GM23248 (cell line): ENCODE data around the gene ARMC3. TPM values are rescaled to one million over a fixed set of nuclear protein-coding genes. Genes with fewer than 3 reads are reported as not detected.
A peak's percentile ranks its signal among the peaks of the same experiment; 100 is the strongest.

Source experiments
- DNase-seq: peaks from one replicate; pipeline ENCODE4 v3.0.0-alpha.2; 2015
- H2AFZ ChIP-seq: fragments of 200-600 bp; sonication (generic); 2 replicates; pipeline ENCODE4 v1.6.1; 2016; ENCODE audit warnings: antibody characterized with exemption
- H3F3A ChIP-seq: fragments of 200-600 bp; sonication (generic); 2 replicates; pipeline ENCODE4 v1.6.1; 2016; ENCODE audit warnings: mild to moderate bottlenecking, antibody characterized with exemption, mixed run types; ENCODE audit not compliant: insufficient read depth
- H3K27ac ChIP-seq: fragments of 200-600 bp; sonication (generic); 2 replicates; pipeline ENCODE4 v1.5.1; 2016; ENCODE audit warnings: mild to moderate bottlenecking
- H3K27me3 ChIP-seq: fragments of 200-600 bp; sonication (generic); replicated peaks from 2 replicates; pipeline ENCODE4 v1.6.1; 2016; ENCODE audit warnings: mild to moderate bottlenecking; ENCODE audit not compliant: insufficient read depth
- H3K36me3 ChIP-seq: fragments of 200-600 bp; sonication (generic); 2 replicates; pipeline ENCODE4 v1.6.1; 2016; ENCODE audit warnings: low read depth, mild to moderate bottlenecking
- H3K4me1 ChIP-seq: fragments of 200-600 bp; sonication (generic); 2 replicates; pipeline ENCODE4 v1.6.1; 2016; ENCODE audit warnings: mild to moderate bottlenecking; ENCODE audit not compliant: insufficient read depth
- H3K4me2 ChIP-seq: fragments of 200-600 bp; sonication (generic); one replicate; pipeline ENCODE4 v1.6.1; 2016; ENCODE audit warnings: mild to moderate bottlenecking; ENCODE audit not compliant: unreplicated experiment
- H3K4me3 ChIP-seq: fragments of 200-600 bp; sonication (generic); 2 replicates; pipeline ENCODE4 v1.5.1; 2016; ENCODE audit warnings: mild to moderate bottlenecking
- H3K79me2 ChIP-seq: fragments of 200-600 bp; sonication (generic); 2 replicates; pipeline ENCODE4 v1.6.1; 2016; ENCODE audit warnings: mild to moderate bottlenecking; ENCODE audit not compliant: insufficient read depth
- H3K9ac ChIP-seq: fragments of 200-600 bp; sonication (generic); 2 replicates; pipeline ENCODE4 v1.6.1; 2016; ENCODE audit warnings: mild to moderate bottlenecking
- H3K9me2 ChIP-seq: fragments of 200-600 bp; sonication (generic); 2 replicates; pipeline ENCODE4 v1.6.1; 2016; ENCODE audit warnings: mixed run types, mild to moderate bottlenecking, moderate library complexity; ENCODE audit not compliant: insufficient read depth
- H3K9me3 ChIP-seq: fragments of 200-600 bp; sonication (generic); one replicate; pipeline ENCODE4 v1.6.1; 2017; ENCODE audit warnings: low read depth
- H4K20me1 ChIP-seq: fragments of 200-600 bp; sonication (generic); 2 replicates; pipeline ENCODE4 v1.6.0; 2016; ENCODE audit not compliant: insufficient read depth
- EZH2 ChIP-seq: fragments of 200-600 bp; sonication (generic); IDR thresholded peaks from 2 replicates; pipeline ENCODE4 v1.6.1; 2018; ENCODE audit warnings: antibody characterized with exemption, mild to moderate bottlenecking; ENCODE audit not compliant: insufficient read depth, poor library complexity, severe bottlenecking
- EZH2phosphoT487 ChIP-seq: fragments of 200-600 bp; sonication (generic); IDR thresholded peaks from 2 replicates; pipeline ENCODE4 v1.6.1; 2018; ENCODE audit warnings: antibody characterized with exemption, moderate library complexity, mild to moderate bottlenecking, low read depth; ENCODE audit not compliant: insufficient read depth
- WGBS, 2 experiments: methylation state at CpG; one replicate each; pipeline ENCODE4 v1.1.6; 2015 to 2017; ENCODE audit warnings: low lambda C conversion rate in 2 of 2, low coverage in 1 of 2; ENCODE audit errors: missing lambda C conversion rate in 2 of 2; 5-methylcytosine and 5-hydroxymethylcytosine counted together
- in situ Hi-C: fragments of 300-500 bp; cut with MboI; formaldehyde crosslinking; loops from 2 replicates; pipeline ENCODE4 v1.15.0; 2020
- polyA plus RNA-seq: library from polyadenylated mRNA; unstranded; fragments of >200 nt; fragmentation: Nextera tagmentation; extraction: Ambion mirVana; gene quantifications from 2 replicates; pipeline ENCODE4 v1.2.1, GENCODE V29; 2016
- total RNA-seq: library from RNA; depleted of rRNA; stranded (reverse); fragments of >200 nt; shearing (Covaris generic); gene quantifications from 2 replicates; pipeline ENCODE4 v1.2.3, GENCODE V29; 2014; rRNA removed

The ARMC3 gene, protein sequence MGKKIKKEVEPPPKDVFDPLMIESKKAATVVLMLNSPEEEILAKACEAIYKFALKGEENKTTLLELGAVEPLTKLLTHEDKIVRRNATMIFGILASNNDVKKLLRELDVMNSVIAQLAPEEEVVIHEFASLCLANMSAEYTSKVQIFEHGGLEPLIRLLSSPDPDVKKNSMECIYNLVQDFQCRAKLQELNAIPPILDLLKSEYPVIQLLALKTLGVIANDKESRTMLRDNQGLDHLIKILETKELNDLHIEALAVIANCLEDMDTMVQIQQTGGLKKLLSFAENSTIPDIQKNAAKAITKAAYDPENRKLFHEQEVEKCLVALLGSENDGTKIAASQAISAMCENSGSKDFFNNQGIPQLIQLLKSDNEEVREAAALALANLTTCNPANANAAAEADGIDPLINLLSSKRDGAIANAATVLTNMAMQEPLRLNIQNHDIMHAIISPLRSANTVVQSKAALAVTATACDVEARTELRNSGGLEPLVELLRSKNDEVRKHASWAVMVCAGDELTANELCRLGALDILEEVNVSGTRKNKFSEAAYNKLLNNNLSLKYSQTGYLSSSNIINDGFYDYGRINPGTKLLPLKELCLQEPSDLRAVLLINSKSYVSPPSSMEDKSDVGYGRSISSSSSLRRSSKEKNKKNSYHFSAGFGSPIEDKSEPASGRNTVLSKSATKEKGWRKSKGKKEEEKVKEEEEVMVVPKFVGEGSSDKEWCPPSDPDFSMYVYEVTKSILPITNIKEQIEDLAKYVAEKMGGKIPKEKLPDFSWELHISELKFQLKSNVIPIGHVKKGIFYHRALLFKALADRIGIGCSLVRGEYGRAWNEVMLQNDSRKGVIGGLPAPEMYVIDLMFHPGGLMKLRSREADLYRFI
- total RNA-seq = not detected in 2 replicates
- not detected in 2 replicates for polyA plus RNA-seq

DNA sequence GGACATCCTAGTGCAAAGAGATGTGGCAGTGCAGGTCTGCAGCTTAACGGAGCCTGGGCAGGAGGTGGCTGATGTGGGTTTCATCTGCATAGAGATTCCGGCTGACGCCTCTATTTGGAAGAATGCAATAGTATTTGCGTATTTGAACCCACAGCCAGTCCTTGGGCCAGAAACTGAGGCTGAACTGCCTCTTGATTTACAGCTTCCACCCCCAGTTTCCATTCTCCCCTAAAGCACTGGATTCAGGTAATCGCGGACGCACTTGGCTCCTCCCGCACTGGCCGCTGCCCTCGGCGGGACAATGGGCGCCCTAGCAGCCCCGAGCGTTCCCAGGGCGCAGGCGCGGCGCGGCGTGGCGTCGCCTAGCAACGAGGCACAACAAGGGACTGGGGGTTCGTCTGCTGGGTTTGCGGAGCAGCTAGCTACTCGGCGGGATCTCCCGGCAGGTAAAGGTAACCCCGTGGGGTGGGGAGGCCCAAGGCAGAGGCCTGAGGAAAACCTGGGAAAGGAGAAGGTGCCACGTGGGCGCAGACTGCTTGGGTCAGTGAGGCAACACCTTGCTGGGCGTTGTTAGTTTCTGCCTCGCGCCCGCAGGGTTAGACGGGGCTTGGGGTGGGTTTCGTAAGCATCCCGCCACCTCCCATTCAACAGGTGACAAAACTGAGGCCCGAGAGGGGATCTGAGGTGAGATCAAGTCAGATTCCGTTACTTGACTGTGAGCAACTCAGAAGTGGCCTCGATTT, at the start of gene ARMC3:
Gene ARMC3 (plus strand): TSS at position 393 of the 743 bp plus-strand sequence. CDS start 3,944 bp downstream, outside the sequence.
- Histone ChIP-seq H3K9me3 (no peaks in the 10 kb centered on the region), H3K4me2 (peak within 1 kb of the TSS; percentile 87), H3F3A (peaks cover 13% of the 10 kb centered on the region), H3K9ac (peak within 1 kb of the TSS; percentile 64), H3K27me3 (peaks cover 17% of the 10 kb centered on the region), H3K27ac (no peak within 1 kb of the TSS), H3K79me2 (no peaks in the 10 kb centered on the region), H3K9me2 (no peaks in the 10 kb centered on the region), H4K20me1 (no peaks in the 10 kb centered on the region), H2AFZ (peak within 1 kb of the TSS; percentile 93), H3K4me3 (peak within 1 kb of the TSS; percentile 73), H3K4me1 (peaks cover 17% of the 10 kb centered on the region), H3K36me3 (no peaks in the 10 kb centered on the region)
- in situ Hi-C loops = no loop called here
- no peak for TF ChIP-seq EZH2phosphoT487
- no peak for TF ChIP-seq EZH2
- WGBS, 2 experiments = 9 to 11% methylated on average over 39 to 41 of the region's 41 CpGs
- peak; percentile 76 for DNase-seq

- no peaks in the 10 kb centered on the region for H3K9me2 ChIP-seq
- no peak overlapping the region for H3K4me3 ChIP-seq
- 34 to 37% methylated on average over 2 of the region's 2 CpGs for WGBS, 2 experiments
- no peak overlapping the region for H3K9ac ChIP-seq
- H4K20me1 ChIP-seq = no peaks in the 10 kb centered on the region
- H3K27me3 ChIP-seq = no peaks in the 10 kb centered on the region
- H3K79me2 ChIP-seq = no peaks in the 10 kb centered on the region
- no peaks in the 10 kb centered on the region for H3K9me3 ChIP-seq
- no peak for DNase-seq
- H3K4me1 ChIP-seq = no peaks in the 10 kb centered on the region
- in situ Hi-C loops = no loop called here
- no peaks in the 10 kb centered on the region for H3K36me3 ChIP-seq
- TF ChIP-seq EZH2phosphoT487 (no peak), EZH2 (no peak)
- no peaks in the 10 kb centered on the region for H3F3A ChIP-seq
- no peak overlapping the region for H2AFZ ChIP-seq
- H3K4me2 ChIP-seq = no peak overlapping the region
- H3K27ac ChIP-seq = no peak overlapping the region
Observed at GRCh38 chr10:22891797-22892196, 36.1 kb upstream of the ARMC3 start.

- Histone ChIP-seq H3F3A (no peaks in the 10 kb centered on the region), H3K9ac (no peak overlapping the region), H3K9me2 (no peaks in the 10 kb centered on the region), H3K4me1 (no peaks in the 10 kb centered on the region), H3K27ac (no peak overlapping the region), H3K4me2 (no peak overlapping the region), H3K4me3 (no peak overlapping the region), H3K79me2 (no peaks in the 10 kb centered on the region), H4K20me1 (no peaks in the 10 kb centered on the region), H3K36me3 (no peaks in the 10 kb centered on the region), H3K9me3 (no peaks in the 10 kb centered on the region), H2AFZ (no peak overlapping the region), H3K27me3 (no peaks in the 10 kb centered on the region)
- in situ Hi-C loops = no loop called here
- WGBS, 2 experiments = 2 to 10% methylated on average over 2 of the region's 2 CpGs
- TF ChIP-seq EZH2phosphoT487 = no peak
- TF ChIP-seq EZH2 = no peak
- DNase-seq = no peak
Observed at GRCh38 chr10:22893781-22894180, 34.1 kb upstream of the ARMC3 start.

DNA sequence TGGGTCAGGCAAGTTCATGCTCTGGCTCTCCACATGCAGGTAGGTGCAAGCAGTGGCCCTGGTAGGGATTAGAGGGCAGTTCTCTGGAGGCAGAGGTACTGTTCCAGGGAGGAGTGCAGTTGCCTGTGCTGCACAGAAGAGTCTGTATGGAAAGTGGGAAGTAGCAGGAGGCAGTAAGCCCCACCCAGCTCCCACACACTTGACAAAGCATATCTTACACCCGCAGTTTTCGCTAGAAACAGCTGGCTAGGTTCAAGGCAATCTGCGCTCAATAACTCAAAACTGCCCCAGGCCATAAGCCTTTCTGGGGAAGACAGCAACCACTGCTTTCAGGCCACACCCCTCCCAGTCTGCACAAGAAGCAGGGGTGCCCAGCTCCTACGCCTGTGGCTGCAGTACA, 33.1 kb upstream of the ARMC3 start:
- Histone ChIP-seq H3K27me3 (no peaks in the 10 kb centered on the region), H3K4me2 (no peak overlapping the region), H3F3A (no peaks in the 10 kb centered on the region), H3K9me2 (no peaks in the 10 kb centered on the region), H2AFZ (no peak overlapping the region), H3K79me2 (no peaks in the 10 kb centered on the region), H3K27ac (no peak overlapping the region), H4K20me1 (no peaks in the 10 kb centered on the region), H3K4me1 (no peaks in the 10 kb centered on the region), H3K4me3 (no peak overlapping the region), H3K36me3 (no peaks in the 10 kb centered on the region), H3K9ac (no peak overlapping the region), H3K9me3 (no peaks in the 10 kb centered on the region)
- DNase-seq = peak; percentile 8
- in situ Hi-C loops = no loop called here
- TF ChIP-seq EZH2phosphoT487 (no peak), EZH2 (no peak)
- WGBS, 2 experiments = 13 to 19% methylated on average over 4 of the region's 4 CpGs
